CD1c-positive myeloid dendritic cell (primary cell): ENCODE results near the gene CLDN15.

Experiments
- DNase-seq: peaks from one replicate; pipeline ENCODE4 v3.0.0-alpha.2; 2016; ENCODE audit errors: extremely low spot score

CLDN15 gene

DNA sequence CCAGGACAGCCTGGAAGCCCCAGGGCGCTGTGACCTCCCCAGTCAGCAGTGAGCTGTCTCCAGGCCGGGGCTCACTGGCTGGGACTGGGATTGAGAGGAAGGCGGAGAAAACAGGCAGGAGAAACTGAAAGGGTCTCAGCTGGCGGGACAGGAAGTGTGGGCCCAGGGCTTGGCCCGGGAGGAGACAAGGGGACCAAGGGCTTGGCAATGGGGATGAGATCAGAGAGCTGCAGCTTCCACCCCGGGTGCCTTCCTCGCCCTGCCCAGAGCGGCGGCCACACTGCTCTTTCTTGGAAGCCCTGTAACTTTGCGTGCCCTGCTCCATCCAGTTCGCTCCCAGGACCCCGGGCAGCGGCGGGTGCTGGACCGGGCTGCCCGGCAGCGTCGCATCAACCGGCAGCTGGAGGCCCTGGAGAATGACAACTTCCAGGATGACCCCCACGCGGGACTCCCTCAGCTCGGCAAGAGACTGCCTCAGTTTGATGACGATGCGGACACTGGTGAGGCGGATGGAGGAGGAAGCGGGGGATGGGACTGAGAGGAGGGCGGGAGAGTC is 15.2 kb downstream of the CLDN15 start:
- no peak for DNase-seq

DNA sequence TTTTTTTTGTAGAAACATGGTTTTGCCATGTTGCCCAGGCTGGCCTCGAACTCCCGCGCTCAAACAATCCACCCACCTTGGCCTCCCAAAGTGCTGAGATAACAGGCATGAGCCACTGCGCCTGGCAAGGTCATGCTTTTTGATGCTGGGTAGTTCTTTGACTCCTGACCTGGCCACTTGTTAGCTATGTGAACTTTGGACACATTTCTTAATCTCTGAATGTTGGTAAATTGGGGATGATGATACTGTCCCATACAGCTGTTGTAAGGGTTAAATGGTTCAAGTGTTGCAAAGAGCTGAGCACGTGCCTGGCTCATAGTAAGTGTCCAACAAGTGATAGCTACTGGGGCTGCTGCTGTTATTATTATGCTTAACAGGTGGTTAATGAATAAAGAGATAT is 17.3 kb downstream of the CLDN15 start:
- DNase-seq = no peak

DNA sequence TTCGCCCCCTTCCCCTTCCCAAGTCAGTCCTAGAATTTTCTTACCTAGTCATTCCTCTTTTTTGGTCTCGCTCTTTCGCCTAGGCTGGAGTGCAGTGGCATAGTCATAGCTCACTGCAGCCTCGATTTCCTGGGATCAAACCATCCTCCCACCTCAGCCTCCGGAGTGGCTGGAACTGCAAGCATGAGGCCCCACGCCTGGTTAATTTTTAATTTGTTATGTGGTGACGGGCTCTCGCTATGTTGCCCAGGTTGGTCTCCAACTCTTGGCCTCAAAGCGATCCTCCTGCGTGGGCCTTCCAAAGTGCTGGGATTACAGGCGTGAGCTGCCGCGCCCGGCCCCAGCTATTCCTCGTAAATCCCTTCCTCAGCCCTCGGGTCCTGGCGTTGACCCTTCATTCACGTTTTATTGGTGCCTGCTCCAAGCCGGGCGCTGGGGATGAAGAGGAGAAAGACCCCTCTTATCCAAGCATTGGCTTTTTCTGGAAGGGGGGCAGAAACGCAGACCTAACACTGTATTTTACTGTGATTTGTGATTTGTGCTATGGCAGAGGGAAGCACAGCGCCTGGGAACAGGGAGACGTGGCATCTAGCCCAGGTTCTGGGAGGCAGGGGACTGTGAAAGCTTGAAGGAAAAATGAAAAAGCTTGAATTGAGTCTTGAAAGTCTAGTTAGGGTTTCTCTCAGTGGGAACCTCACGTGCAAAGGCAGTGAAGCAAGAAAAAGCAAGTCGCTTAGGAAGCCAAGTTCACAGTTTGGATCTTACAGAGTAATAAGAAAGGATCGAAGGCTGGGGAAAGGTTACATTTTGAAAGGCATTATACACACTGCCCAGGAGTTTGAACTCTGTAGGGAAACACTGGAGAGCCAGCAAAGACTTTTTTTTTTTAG is 19.1 kb downstream of the CLDN15 start:
- no peak for DNase-seq

DNA sequence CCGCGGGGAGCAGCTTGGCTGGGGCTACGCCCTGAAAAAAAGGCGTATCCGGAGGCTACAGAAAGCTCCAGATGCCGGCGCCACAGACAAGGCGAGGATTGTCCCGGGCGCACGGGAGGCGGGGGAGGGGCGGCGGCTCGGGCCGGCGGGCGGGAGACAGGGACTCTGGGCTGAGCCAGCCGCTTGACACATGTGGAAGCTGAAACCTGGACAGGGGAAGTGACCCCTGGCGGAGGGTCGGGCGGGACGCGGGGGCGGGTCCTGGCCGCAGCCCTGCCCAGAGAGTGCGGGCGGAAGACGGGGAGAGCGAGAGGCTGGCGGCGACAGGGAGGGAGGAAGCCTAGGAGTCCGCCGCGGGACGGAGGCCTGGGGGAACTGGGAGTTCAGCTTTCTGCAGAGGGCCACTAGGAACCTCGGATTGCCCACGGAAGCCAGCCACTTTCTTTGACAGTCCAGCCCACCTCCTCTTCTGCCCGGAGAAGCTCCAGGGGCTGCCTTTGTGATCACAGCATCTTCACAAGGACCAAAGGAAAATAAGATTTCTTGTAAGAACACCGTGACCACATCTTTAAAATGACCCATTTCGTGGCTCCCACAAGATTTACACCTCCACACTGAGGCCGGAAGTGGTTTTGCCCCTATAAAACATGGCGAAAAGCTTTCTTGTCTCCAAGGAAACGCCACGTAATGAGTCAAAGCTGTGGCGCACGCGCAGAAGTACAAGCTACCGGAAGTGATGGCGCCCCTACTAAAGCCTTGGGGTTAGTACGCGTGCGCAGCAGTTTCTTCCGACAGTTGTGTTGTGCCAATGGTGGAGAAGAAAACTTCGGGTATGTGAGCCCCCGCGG is 20.0 kb downstream of the CLDN15 start, which contains the start of the genes PLOD3 and ZNHIT1:
Gene PLOD3, minus strand, starts transcription at position 194 of the 848 bp plus-strand sequence. CDS start 307 bp downstream, outside the sequence.
Gene ZNHIT1, plus strand, starts transcription at position 778 of the 848 bp plus-strand sequence. Its CDS starts 31 bp downstream, at position 809.
- DNase-seq = peak; percentile 100

DNA sequence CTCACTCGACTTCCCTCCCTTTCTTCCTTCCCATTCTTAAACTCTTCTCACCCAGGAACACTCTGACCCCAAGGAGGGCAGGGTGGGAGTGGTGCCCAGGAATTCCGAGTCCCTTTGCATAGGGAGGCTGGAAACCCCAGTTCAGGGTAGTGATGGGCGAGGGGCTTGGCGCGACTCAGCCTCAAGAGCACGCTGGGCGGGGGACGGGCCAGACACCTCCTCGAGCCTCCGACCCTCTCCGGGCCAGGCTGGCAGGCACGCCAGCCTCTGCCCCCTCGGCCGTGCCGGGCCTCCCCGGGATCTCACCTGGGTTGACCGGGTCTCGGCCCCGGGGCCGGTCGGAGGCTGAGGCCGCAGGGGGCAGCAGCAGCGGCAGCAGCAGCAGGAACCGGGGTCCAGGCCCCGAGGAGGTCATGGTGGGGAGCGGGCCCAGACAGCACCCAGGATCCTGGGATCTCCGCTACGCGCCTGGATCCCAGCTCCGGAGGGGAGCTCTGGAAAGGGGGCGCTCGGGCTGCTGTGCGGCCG is 20.7 kb downstream of the CLDN15 start:
- no peak for DNase-seq

DNA sequence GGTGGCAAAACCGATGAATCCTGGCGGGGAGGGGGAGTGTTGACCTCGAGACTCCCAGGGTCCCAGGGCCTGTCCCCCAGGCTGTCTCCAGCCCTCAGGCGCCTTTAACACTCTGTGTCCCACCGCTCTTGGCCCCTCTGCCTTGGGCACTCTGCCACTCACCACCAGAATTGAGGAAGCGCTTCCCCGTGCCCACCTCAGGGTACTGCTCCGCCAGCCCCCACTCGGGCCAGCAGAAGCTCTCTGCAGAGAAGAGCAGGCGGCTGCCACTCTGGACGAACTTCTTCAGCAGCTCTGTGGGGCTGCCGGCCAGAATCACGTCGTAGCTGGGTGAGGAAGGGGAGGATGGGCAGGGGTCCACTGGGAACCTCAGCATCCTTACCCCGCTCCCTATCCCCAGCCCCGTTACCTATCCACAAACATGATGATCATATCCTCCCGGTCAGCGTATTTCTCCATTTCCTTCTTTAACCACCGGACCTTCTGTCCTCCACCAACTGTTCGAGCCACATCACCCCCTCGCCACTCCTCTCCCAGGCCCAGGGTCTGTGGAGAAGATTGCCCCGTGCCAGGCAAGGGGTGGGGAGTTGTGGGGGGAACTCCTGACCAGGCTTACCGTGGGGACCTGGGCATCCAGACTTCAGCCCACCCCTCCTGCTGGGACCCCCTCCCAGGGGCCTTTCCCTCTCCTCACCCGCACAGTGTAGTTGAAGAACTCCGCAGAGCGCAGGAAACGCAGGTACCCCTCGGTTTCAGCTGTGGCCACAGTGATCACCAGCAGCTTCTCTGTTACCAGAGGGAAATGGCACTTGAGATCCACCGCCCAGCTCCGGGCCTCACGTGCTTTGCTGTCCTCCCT is 21.4 kb downstream of the CLDN15 start:
- peak; percentile 46 for DNase-seq

DNA sequence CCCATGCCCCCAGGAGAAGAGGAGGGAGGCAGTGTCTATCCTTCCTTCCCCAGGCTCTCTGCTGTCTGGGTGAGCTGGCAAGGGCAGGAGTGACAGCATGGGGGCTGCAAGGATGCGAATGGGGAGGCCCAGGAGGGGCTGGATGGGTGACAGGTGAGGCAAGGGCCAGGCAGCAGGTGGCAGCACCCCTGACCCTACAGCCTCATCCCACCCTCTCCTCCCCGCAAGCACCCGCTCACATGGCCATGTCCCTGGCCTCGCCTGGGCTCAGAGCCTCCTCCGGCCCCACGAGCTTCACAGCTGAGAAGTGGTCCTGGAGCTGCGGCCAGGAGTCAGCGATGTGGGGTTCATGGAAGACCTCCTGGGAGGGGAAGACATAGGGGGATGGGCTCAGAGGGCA is 25.6 kb downstream of the CLDN15 start:
- no peak for DNase-seq

DNA sequence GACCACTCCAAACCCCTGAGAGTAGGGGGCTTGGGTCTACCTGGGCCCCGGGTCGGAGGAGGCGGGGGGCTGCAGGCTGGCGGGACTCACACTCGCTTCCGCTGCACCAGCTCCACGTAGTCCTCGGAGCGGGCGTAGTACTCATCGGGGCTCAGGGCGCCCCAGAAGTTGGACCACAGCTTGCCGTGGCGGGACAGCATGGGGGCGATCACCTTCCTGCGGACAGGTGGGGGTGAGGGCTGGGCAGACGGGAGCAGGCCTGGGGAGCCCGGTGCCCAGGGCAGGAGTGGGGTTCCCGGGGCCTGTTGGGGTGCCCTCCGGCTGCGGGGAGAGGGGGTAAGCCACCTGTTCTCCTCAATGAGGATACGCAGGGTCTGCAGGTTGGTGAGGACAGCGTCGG is 26.1 kb downstream of the CLDN15 start:
- DNase-seq = no peak

DNA sequence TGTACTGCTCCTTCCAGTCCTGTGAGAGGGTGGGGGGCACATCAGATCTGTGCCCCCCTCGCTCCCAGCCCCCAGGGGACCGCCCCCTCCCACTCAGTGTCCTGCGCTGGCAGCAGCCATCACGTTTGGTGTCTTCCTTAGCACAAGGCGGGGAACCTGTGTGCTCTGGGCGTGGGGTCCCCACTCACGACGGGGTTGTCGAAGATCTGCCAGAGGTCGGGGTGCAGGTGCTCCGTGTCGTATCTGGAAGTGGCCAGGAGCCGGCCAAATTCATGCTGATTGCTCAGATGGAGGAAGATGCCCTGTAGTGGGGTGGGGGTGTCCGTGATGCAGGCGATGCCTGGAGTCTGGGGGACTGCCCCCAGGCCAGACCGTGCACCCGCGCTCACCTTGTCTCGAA is 27.5 kb downstream of the CLDN15 start:
- no peak for DNase-seq

DNA sequence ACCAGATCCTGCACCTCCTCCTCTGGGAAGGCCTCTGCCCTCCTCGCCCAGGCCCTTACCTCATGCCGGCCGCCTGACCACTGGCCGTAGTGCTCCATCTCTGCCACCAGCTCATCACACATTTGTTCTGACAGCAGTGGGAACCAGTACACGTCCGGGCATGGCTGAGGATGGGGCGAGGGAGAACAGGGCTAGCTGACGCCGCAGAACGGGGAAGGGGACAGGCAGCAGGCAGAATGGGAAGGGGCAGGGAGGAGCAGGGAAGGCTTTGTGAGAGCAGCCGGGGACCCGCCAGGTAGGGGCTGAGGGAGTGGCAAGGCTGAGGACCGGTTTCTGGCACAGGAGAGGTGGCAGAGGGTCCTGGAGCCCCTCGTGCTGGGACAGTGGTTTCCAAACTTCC is 28.8 kb downstream of the CLDN15 start:
- no peak for DNase-seq

DNA sequence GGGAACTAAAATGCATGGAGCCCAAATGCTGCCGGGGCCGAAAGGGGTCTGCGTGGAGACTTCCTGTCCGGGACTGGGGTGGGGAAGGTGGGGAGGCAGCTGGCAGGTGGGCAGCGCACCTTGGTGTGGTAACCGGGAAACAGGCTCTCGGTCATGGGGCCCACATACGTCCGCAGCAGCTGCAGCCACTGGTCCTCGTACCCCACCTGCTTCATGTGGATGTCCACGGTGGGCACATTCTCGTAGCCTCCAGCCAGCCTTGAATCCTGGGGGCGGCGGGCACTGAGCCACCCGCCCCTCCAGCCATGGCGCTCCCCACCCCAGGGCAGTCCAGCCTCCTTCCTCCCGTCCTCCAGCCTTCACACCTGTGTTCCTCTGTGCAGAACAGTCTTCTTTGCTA is 30.1 kb downstream of the CLDN15 start:
- no peak for DNase-seq

DNA sequence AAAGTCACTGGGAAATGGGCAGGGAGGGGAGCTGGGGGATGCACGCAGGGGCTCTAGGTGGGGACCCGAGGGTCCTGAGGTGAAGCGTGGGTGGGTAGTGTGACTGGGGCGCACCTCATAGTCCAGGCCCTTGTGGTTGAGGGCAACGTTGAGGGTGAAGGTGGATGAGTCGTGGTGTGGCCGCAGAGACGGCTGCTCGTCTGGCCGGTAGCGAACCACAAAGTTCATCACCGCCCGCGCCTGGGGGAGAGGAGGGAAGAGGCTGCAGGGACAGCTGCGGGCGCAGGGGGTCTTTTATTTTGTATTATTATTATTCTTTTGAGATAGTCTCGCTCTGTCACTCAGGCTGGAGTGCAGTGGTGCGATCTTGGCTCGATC is 30.9 kb downstream of the CLDN15 start:
- no peak for DNase-seq

DNA sequence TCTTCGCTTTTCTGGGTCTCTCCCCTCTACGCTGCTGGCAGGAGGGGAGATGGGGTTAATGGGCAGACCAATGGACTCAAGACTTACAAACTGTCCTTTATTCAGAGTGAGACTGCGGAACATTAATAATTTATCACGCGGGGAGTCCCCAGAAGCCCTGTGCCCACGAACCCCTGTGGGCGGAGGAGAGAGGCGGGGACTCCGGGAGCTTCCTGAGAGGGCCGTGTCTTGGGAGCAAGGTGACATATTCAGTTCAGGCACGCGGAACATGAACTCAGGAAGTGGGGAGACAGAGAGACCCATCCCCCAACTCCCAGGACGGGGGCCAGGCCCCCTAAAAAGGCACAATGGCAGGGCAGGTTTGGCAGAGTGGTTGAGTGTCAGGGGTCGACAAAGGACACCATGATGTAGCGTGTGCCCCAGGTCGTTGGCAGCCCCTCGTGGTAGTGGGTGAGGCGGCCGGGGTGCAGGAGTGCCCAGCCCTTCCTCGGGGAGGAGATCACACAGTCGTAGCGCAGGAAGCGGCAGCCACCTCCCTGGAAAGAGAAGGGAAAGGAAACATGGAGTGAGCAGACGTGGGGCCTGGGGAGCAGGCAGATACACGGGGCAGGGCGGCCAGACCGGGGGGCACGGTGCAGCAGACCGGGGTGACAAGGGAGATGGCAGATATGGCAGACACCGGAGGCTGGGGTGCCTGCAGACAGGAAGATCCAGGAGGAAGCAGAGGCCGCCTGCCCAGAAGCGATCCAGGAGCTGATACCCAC is 31.5 kb downstream of the CLDN15 start:
- DNase-seq = no peak

DNA sequence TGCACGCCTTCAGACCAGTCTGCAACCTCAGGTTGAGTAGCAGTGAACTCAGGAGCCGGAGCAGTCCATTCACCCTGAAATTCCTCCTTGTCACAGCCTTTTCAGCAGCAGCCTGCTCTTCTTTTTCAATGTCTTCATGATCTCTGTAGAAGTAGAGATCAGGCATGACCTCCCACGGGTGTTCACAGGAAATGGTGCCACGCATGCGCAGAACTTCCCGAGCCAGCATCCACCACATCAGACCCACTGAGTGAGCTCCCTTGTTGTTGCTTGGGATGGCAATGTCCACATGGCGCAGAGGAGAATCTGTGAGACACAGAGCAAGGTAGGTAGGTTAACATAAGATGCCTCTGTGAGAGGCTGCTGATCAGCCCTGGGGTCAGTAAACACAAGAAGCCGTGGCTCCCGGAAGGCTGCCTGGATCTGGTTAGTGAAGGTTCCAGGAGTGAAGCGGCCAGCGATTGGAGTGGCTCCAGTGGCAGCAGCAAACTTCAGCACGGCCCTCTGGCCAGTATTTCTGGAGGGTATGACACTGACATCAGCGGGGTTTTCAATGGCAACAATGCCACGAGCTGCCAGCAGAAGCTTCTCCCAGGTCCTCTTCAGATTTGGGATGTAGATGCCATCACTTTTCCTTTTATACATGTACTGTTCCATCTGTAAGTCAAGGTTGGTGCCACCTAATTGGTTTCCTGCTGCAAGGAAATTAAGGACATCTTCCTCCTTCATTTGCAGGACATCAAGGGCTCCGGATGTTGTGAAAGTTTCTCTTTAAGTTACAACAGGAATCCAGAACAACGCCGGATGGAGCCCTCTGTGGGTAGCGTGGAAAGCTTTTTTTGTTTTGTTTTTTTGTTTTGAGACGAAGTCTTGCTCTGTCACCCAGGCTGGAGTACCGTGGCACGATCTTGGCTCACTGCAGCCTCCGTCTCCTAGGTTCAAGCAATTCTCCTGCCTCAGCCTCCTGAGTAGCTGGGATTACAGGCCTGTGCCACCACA is 33.6 kb downstream of the CLDN15 start:
- peak; percentile 68 for DNase-seq

DNA sequence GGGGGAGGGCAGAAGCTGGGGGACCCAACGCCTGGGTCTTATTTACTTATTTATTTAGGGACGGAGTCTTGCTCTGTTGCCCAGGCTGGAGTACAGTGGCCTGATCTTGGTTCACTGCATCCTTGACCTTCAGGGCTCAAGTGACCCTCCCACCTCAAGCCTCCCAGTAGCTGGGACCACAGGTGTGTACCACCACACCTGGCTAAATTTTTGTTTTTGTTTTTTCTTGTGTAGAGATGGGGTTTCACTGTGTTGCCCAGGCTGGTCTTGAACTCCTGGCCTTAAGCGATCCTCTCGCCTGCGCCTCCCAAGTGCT is 35.0 kb downstream of the CLDN15 start:
- DNase-seq = no peak

DNA sequence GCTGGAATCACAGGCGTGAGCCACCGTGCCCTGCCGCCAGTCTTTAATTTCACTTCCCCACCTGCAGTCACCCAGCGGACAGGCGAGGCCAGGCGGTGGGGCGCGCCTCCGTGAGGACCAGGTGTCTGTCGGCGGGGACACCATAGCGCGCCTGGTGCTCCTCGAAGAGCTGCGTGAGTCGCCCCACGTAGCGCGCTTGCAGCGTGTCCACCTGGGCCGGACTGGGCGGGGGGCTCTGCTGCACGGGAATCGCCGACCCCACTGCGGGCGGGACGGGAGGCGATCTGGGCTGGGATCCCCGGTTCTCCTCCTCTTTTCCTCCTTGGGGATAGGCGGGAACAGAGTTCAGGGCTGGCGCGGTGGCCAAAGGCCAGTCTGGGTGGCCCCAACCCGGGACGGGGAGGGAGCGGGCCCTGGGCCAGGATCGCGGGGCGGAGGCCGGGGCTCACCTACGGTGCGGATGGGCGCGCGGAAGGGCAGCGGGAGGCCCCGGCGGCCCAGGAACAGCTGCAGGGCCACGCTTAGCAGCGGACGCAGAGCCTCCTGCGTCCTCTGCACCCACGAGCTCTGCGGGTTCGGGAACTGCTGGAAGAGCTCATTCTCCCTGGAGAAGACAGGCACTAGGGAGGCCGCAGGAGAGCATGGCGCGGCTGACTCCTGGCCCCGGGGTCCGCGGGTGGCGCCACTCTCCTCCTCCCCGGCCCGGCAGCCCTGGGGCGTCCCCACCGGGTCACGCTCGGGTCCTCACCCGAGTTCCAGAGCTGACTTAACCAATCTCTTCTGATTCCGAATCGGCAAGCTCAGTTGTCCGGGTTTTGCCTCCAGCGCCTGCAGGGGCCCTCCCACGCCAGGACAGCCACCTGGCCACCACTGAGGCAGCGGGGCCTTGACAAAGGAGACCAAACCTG is 35.7 kb downstream of the CLDN15 start:
- no peak for DNase-seq

DNA sequence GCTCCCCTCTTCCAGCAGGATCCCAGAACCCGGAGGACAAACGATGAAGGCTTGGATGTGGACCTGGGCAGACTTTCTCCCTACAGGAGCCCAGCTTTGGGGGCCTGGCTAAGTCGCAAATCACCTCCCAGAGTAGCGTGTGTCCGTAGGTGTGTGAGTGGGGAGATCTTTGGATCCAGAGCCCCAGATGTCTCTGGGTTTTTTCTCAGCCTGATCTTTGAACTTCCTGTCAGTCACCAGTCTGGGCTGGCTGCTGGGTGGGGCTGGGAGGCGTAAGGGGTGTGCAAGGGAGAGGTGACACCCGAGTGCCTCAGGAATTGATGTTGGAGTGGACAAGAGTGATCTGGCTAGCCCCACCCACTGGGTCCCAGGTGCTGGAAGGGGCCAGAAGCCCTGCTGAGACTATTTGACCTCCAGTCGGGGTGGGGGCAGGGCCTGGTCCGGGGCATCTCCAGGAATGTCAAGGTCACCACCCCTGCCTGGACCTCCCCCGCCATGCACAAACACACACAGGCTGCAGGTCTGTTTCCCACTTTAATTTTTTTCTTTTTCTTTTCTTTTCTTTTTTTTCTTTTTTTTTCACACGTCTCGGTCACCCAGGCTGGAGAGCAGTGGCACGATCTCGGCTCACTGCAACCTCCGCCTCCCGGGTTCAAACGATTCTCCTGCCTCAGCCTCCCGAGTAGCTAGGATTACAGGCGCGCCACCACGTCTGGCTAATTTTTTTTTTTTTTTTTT is 36.6 kb downstream of the CLDN15 start, which contains the start of gene MOGAT3:
Gene MOGAT3, minus strand, starts transcription at position 175 of the 738 bp plus-strand sequence. CDS start 182 bp downstream, outside the sequence.
- DNase-seq = no peak
